H1 (cell line): Measurements from ENCODE around the gene EPSTI1. TPM values are rescaled to one million over a fixed set of nuclear protein-coding genes. Genes with fewer than 3 reads are reported as not detected.

ENCODE experiments used
- FOSL1 ChIP-seq: IDR thresholded peaks from 2 replicates; pipeline ENCODE4 v1.6.1; 2011; ENCODE audit warnings: mild to moderate bottlenecking, low read depth, low read length, moderate library complexity; ENCODE audit not compliant: insufficient read depth
- HDAC2 ChIP-seq, 2 experiments: fragments of 300-600 bp in 1 of 2; sonication (generic) in 1 of 2; IDR thresholded peaks; 2 replicates each; pipeline ENCODE4 v1.6.1; 2011 to 2012; ENCODE audit warnings: low read depth in 2 of 2, low read length in 2 of 2, mild to moderate bottlenecking in 2 of 2, moderate library complexity in 2 of 2, borderline replicate concordance in 1 of 2, inconsistent platforms in 1 of 2
- SAP30 ChIP-seq: fragments of 300-600 bp; sonication (generic); IDR thresholded peaks from 2 replicates; pipeline ENCODE4 v1.7.1; 2012; ENCODE audit warnings: low read length, moderate library complexity, mild to moderate bottlenecking, inconsistent platforms; ENCODE audit not compliant: insufficient read depth, insufficient replicate concordance
- SIRT6 ChIP-seq: IDR thresholded peaks from one replicate; pipeline ENCODE4 v1.7.1; 2012; ENCODE audit warnings: low read length, inconsistent platforms
- TAF7 ChIP-seq: optimal IDR thresholded peaks from 2 replicates; pipeline ENCODE3; 2011; ENCODE audit warnings: low read depth, mild to moderate bottlenecking, inconsistent platforms, low read length, moderate library complexity, borderline replicate concordance
- polyA plus RNA-seq, 7 experiments: library from polyadenylated mRNA; depleted of rRNA in 3 of 7; stranded (reverse) in 5 of 7; unstranded in 2 of 7; fragments of >200 nt in 5 of 7; fragments of 200-250 nt in 2 of 7; gene quantifications; 1 replicate in 5 of 7; 2 replicates in 1 of 7; 4 replicates in 1 of 7; pipeline versions ENCODE4 v1.2.1 to v1.2.3, GENCODE V29; 2011 to 2013; ENCODE audit warnings: missing spikeins in 2 of 7, mixed read lengths in 2 of 7
- total RNA-seq: library from RNA; stranded (reverse); fragmentation: NEBNext Ultra II Directional; extraction: Animal tissue kit (Norgen Biotek cat#: 25700); gene quantifications from 2 replicates; pipeline ENCODE4 v1.2.1, GENCODE V29; 2021

EPSTI1 gene
- total and polyA plus RNA-seq, 2 of the 8 experiments (the other 6 are each of a cell fraction or from before 2014, with no cell fraction given): 0.23 to 0.37 TPM

GRCh38 chr13:42994878-42995277, 2.8 kb upstream of the EPSTI1 start (continued):
- TF ChIP-seq FOSL1 (no peak), SIRT6 (no peak), HDAC2 (IDR thresholded peaks at IDR 0.05; ENCODE audit: borderline replicate concordance in 1 of 2, low read depth in 2 of 2, low read length in 2 of 2) (no peak), TAF7 (no peak), SAP30 (no peak)
